Mesenchymal stem cell (in vitro differentiated cells and primary cell): ENCODE results near the gene THSD7A.

ENCODE experiments used
- DNase-seq: peaks from one replicate; pipeline ENCODE4 v3.0.0-alpha.2; 2013
- H2AFZ ChIP-seq: one replicate; pipeline ENCODE4 v1.6.1; 2013; ENCODE audit warnings: low read depth, mild to moderate bottlenecking, control low read depth, inconsistent platforms, low read length, moderate library complexity
- H2AK5ac ChIP-seq: 2 replicates; pipeline ENCODE4 v1.6.1; 2013; ENCODE audit warnings: low read length, moderate library complexity, mild to moderate bottlenecking, inconsistent platforms; ENCODE audit not compliant: severe bottlenecking
- H2BK120ac ChIP-seq: one replicate; pipeline ENCODE4 v1.6.1; 2013; ENCODE audit warnings: low read depth, mild to moderate bottlenecking, inconsistent platforms, low read length, moderate library complexity
- H2BK12ac ChIP-seq, 2 experiments: one replicate each; pipeline ENCODE4 v1.6.1; 2013; ENCODE audit warnings: inconsistent platforms in 2 of 2, low read length in 2 of 2, mild to moderate bottlenecking in 2 of 2, moderate library complexity in 2 of 2, control low read depth in 1 of 2
- H2BK15ac ChIP-seq: one replicate; pipeline ENCODE4 v1.6.1; 2013; ENCODE audit warnings: mild to moderate bottlenecking, low read depth, inconsistent platforms; ENCODE audit not compliant: poor library complexity, severe bottlenecking
- H2BK5ac ChIP-seq: 2 replicates; pipeline ENCODE4 v1.6.1; 2013; ENCODE audit warnings: low read depth, mild to moderate bottlenecking, low read length, control low read depth, inconsistent platforms; ENCODE audit not compliant: poor library complexity, severe bottlenecking
- H3K14ac ChIP-seq, 2 experiments: one replicate each; pipeline ENCODE4 v1.6.1; 2013; ENCODE audit warnings: inconsistent platforms in 2 of 2, low read length in 2 of 2, control low read depth in 1 of 2, mild to moderate bottlenecking in 1 of 2, moderate library complexity in 1 of 2
- H3K18ac ChIP-seq, 2 experiments: one replicate each; pipeline ENCODE4 v1.6.1; 2013; ENCODE audit warnings: inconsistent platforms in 2 of 2, low read length in 2 of 2, control low read depth in 1 of 2, low read depth in 1 of 2, mild to moderate bottlenecking in 1 of 2
- H3K23ac ChIP-seq, 2 experiments: one replicate each; pipeline ENCODE4 v1.6.1; 2013; ENCODE audit warnings: inconsistent platforms in 2 of 2, low read length in 2 of 2, mild to moderate bottlenecking in 2 of 2, moderate library complexity in 2 of 2, control low read depth in 1 of 2
- H3K27ac ChIP-seq: 2 replicates; pipeline ENCODE4 v1.5.1; 2013; ENCODE audit warnings: mild to moderate bottlenecking, moderate library complexity, low read length, control low read depth, inconsistent platforms; ENCODE audit not compliant: poor library complexity, severe bottlenecking
- H3K27me3 ChIP-seq, 2 experiments: 2 replicates each; pipeline versions ENCODE4 v1.6.1 to v1.7.0; 2013; ENCODE audit warnings: low read length in 2 of 2, mild to moderate bottlenecking in 2 of 2, moderate library complexity in 2 of 2, control low read depth in 1 of 2, inconsistent platforms in 1 of 2; ENCODE audit not compliant: control insufficient read depth in 1 of 2, insufficient read depth in 1 of 2
- H3K36me3 ChIP-seq, 2 experiments: 2 replicates each; pipeline versions ENCODE4 v1.6.1 to v1.7.0; 2013; ENCODE audit warnings: low read length in 2 of 2, control low read depth in 1 of 2, inconsistent platforms in 1 of 2, low read depth in 1 of 2, mild to moderate bottlenecking in 1 of 2; ENCODE audit not compliant: insufficient read depth in 2 of 2, control insufficient read depth in 1 of 2
- H3K4ac ChIP-seq, 2 experiments: one replicate each; pipeline ENCODE4 v1.6.1; 2013; ENCODE audit warnings: inconsistent platforms in 2 of 2, low read length in 2 of 2, mild to moderate bottlenecking in 2 of 2, moderate library complexity in 2 of 2, control low read depth in 1 of 2, low read depth in 1 of 2
- H3K4me1 ChIP-seq: 2 replicates; pipeline ENCODE4 v1.6.1; 2013; ENCODE audit warnings: low read depth, low read length, control low read depth; ENCODE audit not compliant: control insufficient read depth, insufficient read depth
- H3K4me2 ChIP-seq: 2 replicates; pipeline ENCODE4 v1.6.1; 2013; ENCODE audit warnings: low read length, mild to moderate bottlenecking, inconsistent platforms; ENCODE audit not compliant: poor library complexity, severe bottlenecking
- H3K4me3 ChIP-seq, 2 experiments: 2 replicates each; pipeline versions ENCODE4 v1.5.1 to v1.7.0; 2013; ENCODE audit warnings: low read length in 2 of 2, mild to moderate bottlenecking in 2 of 2, control low read depth in 1 of 2, low read depth in 1 of 2; ENCODE audit not compliant: insufficient read depth in 1 of 2
- H3K79me1 ChIP-seq: replicated peaks from 2 replicates; pipeline ENCODE4 v1.6.1; 2013; ENCODE audit warnings: mild to moderate bottlenecking, control low read depth, low read length, inconsistent platforms; ENCODE audit not compliant: poor library complexity, severe bottlenecking
- H3K9ac ChIP-seq: 2 replicates; pipeline ENCODE4 v1.7.0; 2013; ENCODE audit warnings: mild to moderate bottlenecking, low read length, moderate library complexity
- H3K9me3 ChIP-seq: 2 replicates; pipeline ENCODE4 v1.7.0; 2013; ENCODE audit warnings: mild to moderate bottlenecking, low read length; ENCODE audit not compliant: control insufficient read depth
- H4K8ac ChIP-seq: one replicate; pipeline ENCODE4 v1.6.1; 2013; ENCODE audit warnings: inconsistent platforms, mild to moderate bottlenecking, low read length, moderate library complexity
- H4K91ac ChIP-seq: one replicate; pipeline ENCODE4 v1.6.1; 2013; ENCODE audit warnings: mild to moderate bottlenecking, low read length, inconsistent platforms
- WGBS: methylation state at CpG from one replicate; pipeline ENCODE4 v1.1.7; 2013; ENCODE audit warnings: mixed read lengths; 5-methylcytosine and 5-hydroxymethylcytosine counted together

The THSD7A gene

DNA sequence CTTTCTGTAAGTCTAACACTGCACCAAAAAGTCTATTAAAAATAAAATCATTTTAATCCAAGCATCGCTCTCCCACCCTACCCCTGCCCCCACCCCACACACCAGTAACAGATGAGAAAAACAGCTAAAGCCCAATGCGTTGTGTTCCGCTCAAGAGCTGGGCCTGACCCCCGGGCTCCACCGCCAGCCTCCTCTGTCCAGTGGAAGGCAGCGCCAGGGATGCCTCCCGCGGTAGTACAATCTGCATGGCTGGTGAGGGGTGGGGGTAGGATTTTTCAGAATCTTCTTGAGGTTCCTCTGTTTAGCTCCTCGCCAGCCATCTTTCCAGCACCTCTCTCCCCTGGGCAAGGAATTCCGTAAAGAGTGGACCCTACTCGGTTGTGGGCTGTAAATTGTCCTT lies 12.1 kb downstream of the THSD7A start:
- Histone ChIP-seq H3K18ac (no peak overlapping the region), H3K36me3 (no peaks in the 10 kb centered on the region), H3K4ac (no peak overlapping the region), H3K79me1 (no peaks in the 10 kb centered on the region), H3K4me1 (no peaks in the 10 kb centered on the region), H3K4me3 (no peak overlapping the region), H2BK12ac (no peak overlapping the region), H2BK15ac (no peak overlapping the region), H3K27me3 (peaks cover 0 to 2% of the 10 kb centered on the region in 2 experiments), H2BK120ac (no peak overlapping the region), H3K27ac (no peak overlapping the region), H3K4me2 (no peak overlapping the region), H3K9me3 (no peaks in the 10 kb centered on the region), H3K23ac (no peak overlapping the region), H3K14ac (no peak overlapping the region), H2AK5ac (no peak overlapping the region), H2AFZ (no peak overlapping the region), H2BK5ac (no peak overlapping the region), H4K91ac (no peak overlapping the region), H3K9ac (no peak overlapping the region), H4K8ac (no peak overlapping the region)
- no peak for DNase-seq
- WGBS: 98% methylated on average over 11 of the region's 11 CpGs

DNA sequence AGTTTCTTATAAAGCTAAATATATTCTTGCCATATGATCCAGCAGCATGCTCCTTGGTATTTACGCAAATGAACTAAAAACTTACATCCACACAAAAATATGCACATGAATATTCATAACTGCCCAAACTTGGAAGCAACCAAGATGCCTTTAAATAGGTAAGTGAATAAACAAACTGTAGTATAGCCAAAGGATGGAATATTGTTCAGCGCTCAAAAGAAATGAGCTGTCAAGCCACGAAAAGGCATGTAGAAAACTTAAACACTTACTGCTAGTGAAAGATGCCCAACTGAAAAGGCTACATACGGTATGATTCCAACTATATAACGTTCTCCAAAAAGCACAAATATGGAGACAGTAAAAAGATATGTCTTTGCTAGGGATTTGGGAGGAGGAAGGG lies 12.7 kb downstream of the THSD7A start:
- Histone ChIP-seq H2BK5ac (no peak overlapping the region), H3K79me1 (no peaks in the 10 kb centered on the region), H3K9me3 (no peaks in the 10 kb centered on the region), H2AFZ (no peak overlapping the region), H3K14ac (no peak overlapping the region), H2BK120ac (no peak overlapping the region), H2BK15ac (no peak overlapping the region), H3K27me3 (peaks cover 0 to 2% of the 10 kb centered on the region in 2 experiments), H2BK12ac (no peak overlapping the region), H2AK5ac (no peak overlapping the region), H3K27ac (no peak overlapping the region), H3K18ac (no peak overlapping the region), H4K8ac (no peak overlapping the region), H3K9ac (no peak overlapping the region), H4K91ac (no peak overlapping the region), H3K4me3 (no peak overlapping the region), H3K23ac (no peak overlapping the region), H3K4me2 (no peak overlapping the region), H3K4me1 (no peaks in the 10 kb centered on the region), H3K4ac (no peak overlapping the region), H3K36me3 (no peaks in the 10 kb centered on the region)
- WGBS: 95% methylated on average over 2 of the region's 5 CpGs
- DNase-seq: no peak

DNA sequence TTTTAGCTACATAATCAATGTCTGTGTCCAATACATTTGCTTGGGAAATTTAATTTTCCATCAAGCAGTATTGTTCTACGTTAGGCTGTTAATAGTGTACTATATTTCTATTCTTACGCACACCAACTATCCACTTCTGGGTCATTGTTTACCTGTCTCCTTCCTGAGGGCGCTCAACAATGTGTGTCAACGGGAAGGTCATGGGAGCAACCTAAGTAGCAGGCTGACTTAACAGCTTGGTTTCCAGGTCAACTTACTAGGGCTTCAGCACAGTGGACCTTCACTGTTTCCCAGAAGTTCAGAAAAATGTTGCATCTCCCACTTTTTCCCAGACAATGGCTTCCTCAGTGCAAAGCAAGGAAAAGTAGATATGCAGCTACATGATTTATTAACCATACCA lies 13.7 kb downstream of the THSD7A start:
- Histone ChIP-seq H3K4ac (no peak overlapping the region), H3K4me1 (no peaks in the 10 kb centered on the region), H3K36me3 (no peaks in the 10 kb centered on the region), H2BK12ac (no peak overlapping the region), H3K14ac (no peak overlapping the region), H3K4me3 (no peak overlapping the region), H3K27ac (no peak overlapping the region), H3K18ac (no peak overlapping the region), H4K91ac (no peak overlapping the region), H3K27me3 (peaks cover 0 to 1% of the 10 kb centered on the region in 2 experiments), H3K4me2 (no peak overlapping the region), H4K8ac (no peak overlapping the region), H2BK5ac (no peak overlapping the region), H3K9ac (no peak overlapping the region), H2BK120ac (no peak overlapping the region), H2AK5ac (no peak overlapping the region), H3K79me1 (no peaks in the 10 kb centered on the region), H3K9me3 (no peaks in the 10 kb centered on the region), H3K23ac (no peak overlapping the region), H2AFZ (no peak overlapping the region), H2BK15ac (no peak overlapping the region)
- 94% methylated on average over 4 of the region's 4 CpGs for WGBS
- no peak for DNase-seq

DNA sequence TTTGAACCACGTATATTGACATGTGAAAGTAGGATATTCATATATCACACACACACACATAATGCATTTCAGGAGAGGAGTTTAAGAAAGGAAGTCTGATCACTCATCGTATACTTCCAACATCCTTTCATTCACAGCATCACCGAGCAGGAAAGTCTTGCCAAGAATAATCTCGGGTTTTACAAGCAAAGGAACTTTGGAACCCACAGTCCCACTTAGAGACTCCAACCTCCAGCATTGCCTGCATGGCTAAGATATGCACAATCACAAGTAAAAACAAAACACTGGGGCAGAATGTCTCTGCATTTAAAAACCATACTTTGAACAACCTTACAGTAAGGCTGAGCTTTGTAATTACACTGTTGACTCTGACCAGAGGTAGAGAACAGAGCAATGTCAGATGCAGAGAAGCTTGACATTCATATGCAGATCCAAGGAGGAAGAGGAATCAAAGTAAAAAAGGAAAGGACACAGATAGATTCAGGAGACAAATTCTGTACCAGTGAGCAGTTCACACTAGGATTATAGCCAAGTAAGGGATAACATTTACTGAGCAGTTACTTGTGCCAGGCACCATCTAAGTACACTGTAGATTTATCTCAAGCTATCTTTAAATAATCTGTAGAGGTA lies 14.8 kb downstream of the THSD7A start:
- Histone ChIP-seq H3K36me3 (no peaks in the 10 kb centered on the region), H3K14ac (no peak overlapping the region), H3K4me1 (no peaks in the 10 kb centered on the region), H3K23ac (no peak overlapping the region), H2AK5ac (no peak overlapping the region), H3K79me1 (no peaks in the 10 kb centered on the region), H3K9ac (no peak overlapping the region), H2BK15ac (no peak overlapping the region), H2BK5ac (no peak overlapping the region), H2BK120ac (no peak overlapping the region), H3K27ac (no peak overlapping the region), H3K27me3 (no peaks in the 10 kb centered on the region), H2BK12ac (no peak overlapping the region), H3K4ac (no peak overlapping the region), H4K91ac (no peak overlapping the region), H4K8ac (no peak overlapping the region), H3K4me3 (no peak overlapping the region), H3K9me3 (no peaks in the 10 kb centered on the region), H3K18ac (no peak overlapping the region), H3K4me2 (no peak overlapping the region), H2AFZ (no peak overlapping the region)
- WGBS: 86% methylated on average over 4 of the region's 4 CpGs
- no peak for DNase-seq
